ENCODE measurements around the gene FAM43A. TPM values are rescaled to one million over a fixed set of nuclear protein-coding genes. Genes with fewer than 3 reads are reported as not detected.

FAM43A gene
- total and polyA plus RNA-seq, 9 of the 15 experiments (the other 6 are each of a cell fraction or from before 2014, with no cell fraction given), result 0.03 to 1.2 (median 0.21) TPM

DNA sequence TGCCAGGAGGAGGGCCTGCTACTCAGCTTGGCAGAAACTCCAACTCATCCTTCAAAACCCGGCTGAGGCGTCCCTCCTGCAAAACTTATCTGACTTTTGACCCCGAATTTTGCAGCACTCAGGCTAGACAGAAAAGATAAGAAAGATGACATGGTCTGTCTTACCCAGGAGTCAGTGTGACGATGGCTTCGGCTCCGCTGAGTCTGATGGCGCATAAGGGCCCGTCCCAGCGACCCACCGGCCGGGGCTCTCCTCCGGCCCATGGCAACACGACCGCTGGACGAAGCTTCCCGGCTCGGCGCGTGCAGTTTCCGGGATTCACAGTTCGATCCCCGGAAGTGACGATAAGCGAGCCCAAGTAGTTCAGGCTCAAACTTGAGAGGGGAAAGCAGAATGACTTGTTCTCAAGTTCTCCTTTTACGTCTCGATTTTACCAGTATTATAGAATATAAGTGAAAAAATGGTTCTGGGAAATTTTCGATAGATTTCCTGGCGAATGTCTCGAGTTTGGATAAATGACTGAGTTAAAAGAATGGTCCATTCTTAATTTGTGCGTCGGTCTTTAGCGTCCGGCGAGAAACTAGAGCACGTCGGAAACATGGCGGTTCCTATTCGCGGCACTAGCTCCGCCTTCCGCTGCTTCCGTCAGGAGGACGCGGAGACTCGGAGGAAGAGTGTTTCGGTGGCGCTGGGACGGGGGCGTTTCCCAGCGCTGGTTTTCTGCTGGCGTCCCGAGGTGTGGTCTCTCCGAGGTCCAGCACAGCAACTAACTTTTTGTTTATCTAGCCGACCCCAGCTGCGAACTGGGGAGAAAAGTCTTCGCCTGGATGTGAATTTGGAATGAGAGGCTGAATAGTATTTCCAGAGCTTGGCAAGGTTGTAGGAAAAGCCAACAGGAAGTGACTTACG is 13.5 kb upstream of the FAM43A start, which contains the start of gene LSG1 (continued):
- TF ChIP-seq GTF3C2 (IDR thresholded peaks at IDR 0.05; ENCODE audit: borderline replicate concordance, extremely low read depth, insufficient read length), result no peak
- no peak for TF ChIP-seq ZKSCAN8 (CRISPR knock-in tag; IDR thresholded peaks at IDR 0.05)
- no peak for TF ChIP-seq NR3C1 (CRISPR knock-in tag; IDR thresholded peaks at IDR 0.05)
- TF ChIP-seq E4F1 (CRISPR knock-in tag; IDR thresholded peaks at IDR 0.05; ENCODE audit: borderline replicate concordance), result no peak
- TF ChIP-seq BRF1 (IDR thresholded peaks at IDR 0.05; ENCODE audit: borderline replicate concordance, extremely low read depth, insufficient read length), result no peak
- no peak for TF ChIP-seq ZBTB1 (CRISPR knock-in tag; IDR thresholded peaks at IDR 0.05; ENCODE audit: borderline replicate concordance, low read depth)
- TF ChIP-seq U2AF1 (optimal IDR thresholded peaks at IDR 0.05; ENCODE audit: low read depth, low read length), result no peak
- no peak; the same call in 1 of the 2 replicates for TF ChIP-seq SMARCA4 (IDR thresholded peaks at IDR 0.05)
- peak; percentile 95 for TF ChIP-seq TOE1 (IDR thresholded peaks at IDR 0.05; ENCODE audit: borderline replicate concordance)
- TF ChIP-seq TOE1 (CRISPR knock-in tag; IDR thresholded peaks at IDR 0.05; ENCODE audit: borderline replicate concordance, low read depth), result no peak
- no peak for TF ChIP-seq SMAD2 (IDR thresholded peaks at IDR 0.05; ENCODE audit: low read depth, low read length)
- no peak for TF ChIP-seq KHSRP (IDR thresholded peaks at IDR 0.05)
- TF ChIP-seq, protein P1, sequence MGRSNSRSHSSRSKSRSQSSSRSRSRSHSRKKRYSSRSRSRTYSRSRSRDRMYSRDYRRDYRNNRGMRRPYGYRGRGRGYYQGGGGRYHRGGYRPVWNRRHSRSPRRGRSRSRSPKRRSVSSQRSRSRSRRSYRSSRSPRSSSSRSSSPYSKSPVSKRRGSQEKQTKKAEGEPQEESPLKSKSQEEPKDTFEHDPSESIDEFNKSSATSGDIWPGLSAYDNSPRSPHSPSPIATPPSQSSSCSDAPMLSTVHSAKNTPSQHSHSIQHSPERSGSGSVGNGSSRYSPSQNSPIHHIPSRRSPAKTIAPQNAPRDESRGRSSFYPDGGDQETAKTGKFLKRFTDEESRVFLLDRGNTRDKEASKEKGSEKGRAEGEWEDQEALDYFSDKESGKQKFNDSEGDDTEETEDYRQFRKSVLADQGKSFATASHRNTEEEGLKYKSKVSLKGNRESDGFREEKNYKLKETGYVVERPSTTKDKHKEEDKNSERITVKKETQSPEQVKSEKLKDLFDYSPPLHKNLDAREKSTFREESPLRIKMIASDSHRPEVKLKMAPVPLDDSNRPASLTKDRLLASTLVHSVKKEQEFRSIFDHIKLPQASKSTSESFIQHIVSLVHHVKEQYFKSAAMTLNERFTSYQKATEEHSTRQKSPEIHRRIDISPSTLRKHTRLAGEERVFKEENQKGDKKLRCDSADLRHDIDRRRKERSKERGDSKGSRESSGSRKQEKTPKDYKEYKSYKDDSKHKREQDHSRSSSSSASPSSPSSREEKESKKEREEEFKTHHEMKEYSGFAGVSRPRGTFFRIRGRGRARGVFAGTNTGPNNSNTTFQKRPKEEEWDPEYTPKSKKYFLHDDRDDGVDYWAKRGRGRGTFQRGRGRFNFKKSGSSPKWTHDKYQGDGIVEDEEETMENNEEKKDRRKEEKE (IDR thresholded peaks at IDR 0.05; ENCODE audit: borderline replicate concordance in 1 of 2, control insufficient read depth in 1 of 2, low read depth in 2 of 2, low read length in 1 of 2), result peak; percentile 91 to 98
- no peak for TF ChIP-seq HDGF (IDR thresholded peaks at IDR 0.05)
- TF ChIP-seq ZNF212 (CRISPR knock-in tag; IDR thresholded peaks at IDR 0.05), result 0 out of 2 replicates have a peak, but pooled peaks have one; percentile 21
- no peak for TF ChIP-seq ZNF316 (IDR thresholded peaks at IDR 0.05)
- peak; percentile 94 for TF ChIP-seq EGR1 (conservative IDR thresholded peaks at IDR 0.05)
- TF ChIP-seq GTF2F1 (IDR thresholded peaks at IDR 0.05; ENCODE audit: low read depth, low read length), result no peak
- TF ChIP-seq DMBX1 (CRISPR knock-in tag; IDR thresholded peaks at IDR 0.05; ENCODE audit: borderline replicate concordance), result no peak
- TF ChIP-seq ZNF695 (CRISPR knock-in tag; IDR thresholded peaks at IDR 0.05), result no peak

Data from K562 (cell line).